ENCODE measurements around the gene CNTRL.

The CNTRL gene

DNA sequence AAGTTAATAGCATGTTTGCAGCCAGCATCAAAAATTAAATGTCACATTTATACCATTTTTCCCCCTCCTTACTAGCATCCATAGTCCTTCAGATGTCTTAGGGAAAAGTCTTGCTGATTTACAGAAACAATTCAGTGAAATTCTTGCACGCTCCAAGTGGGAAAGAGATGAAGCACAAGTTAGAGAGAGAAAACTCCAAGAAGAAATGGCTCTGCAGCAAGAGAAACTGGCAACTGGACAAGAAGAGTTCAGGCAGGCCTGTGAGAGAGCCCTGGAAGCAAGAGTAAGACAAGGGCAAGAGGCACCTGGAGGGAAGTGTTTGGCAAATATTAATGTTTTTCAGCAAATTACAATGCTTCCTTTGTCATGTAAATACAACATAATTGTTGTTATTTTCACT lies 66.6 kb downstream of the CNTRL start:
- H3K36me3 ChIP-seq (ENCODE audit: control insufficient read depth, insufficient read depth, low read length): peaks cover 9% of the 10 kb centered on the region
- no peak overlapping the region for H3K9ac ChIP-seq (ENCODE audit: low read length)
- H3K27me3 ChIP-seq (ENCODE audit: control insufficient read depth, insufficient read depth, low read length): no peaks in the 10 kb centered on the region
- no peaks in the 10 kb centered on the region for H3K4me1 ChIP-seq (ENCODE audit: control insufficient read depth, insufficient read depth, low read length)
- no peak overlapping the region for H3K4me3 ChIP-seq (ENCODE audit: low read length)
- no peaks in the 10 kb centered on the region for H3K9me3 ChIP-seq (ENCODE audit: control insufficient read depth, low read length)

DNA sequence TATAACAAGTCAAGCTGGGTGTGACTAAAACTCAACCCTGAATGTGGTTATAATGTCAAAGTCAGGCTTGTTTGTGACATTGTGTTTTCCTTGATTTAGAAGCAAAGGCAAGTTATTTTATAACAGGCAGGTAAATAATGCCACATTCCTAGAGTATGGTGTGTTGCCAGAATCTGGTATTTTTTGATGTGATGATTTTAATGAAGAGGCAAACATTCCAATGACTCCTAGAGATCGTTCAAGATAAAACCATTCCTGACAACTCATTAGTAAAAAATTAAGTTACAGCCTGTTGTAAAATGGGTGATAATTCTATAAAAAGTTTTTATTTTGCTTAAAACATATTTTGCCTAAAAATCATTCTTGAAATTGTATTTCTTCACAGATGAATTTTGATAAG lies 67.0 kb downstream of the CNTRL start:
- H3K36me3 ChIP-seq (ENCODE audit: control insufficient read depth, insufficient read depth, low read length): peaks cover 9% of the 10 kb centered on the region
- H3K4me1 ChIP-seq (ENCODE audit: control insufficient read depth, insufficient read depth, low read length): no peaks in the 10 kb centered on the region
- no peaks in the 10 kb centered on the region for H3K27me3 ChIP-seq (ENCODE audit: control insufficient read depth, insufficient read depth, low read length)

GRCh38 chr9:121143771-121144170 lies 69.0 kb downstream of the CNTRL start:
- Histone ChIP-seq H3K27me3 (ENCODE audit: control insufficient read depth, insufficient read depth, low read length) (no peaks in the 10 kb centered on the region), H3K36me3 (ENCODE audit: control insufficient read depth, insufficient read depth, low read length) (peaks cover 9% of the 10 kb centered on the region), H3K4me1 (ENCODE audit: control insufficient read depth, insufficient read depth, low read length) (no peaks in the 10 kb centered on the region), H3K9ac (ENCODE audit: low read length) (no peak overlapping the region), H3K9me3 (ENCODE audit: control insufficient read depth, low read length) (no peaks in the 10 kb centered on the region), H3K4me3 (ENCODE audit: low read length) (no peak overlapping the region)

More for the DNA sequence above, 67.0 kb downstream of the CNTRL start:
- H3K9me3 ChIP-seq (ENCODE audit: control insufficient read depth, low read length): no peaks in the 10 kb centered on the region
- H3K4me3 ChIP-seq (ENCODE audit: low read length): no peak overlapping the region
- no peak overlapping the region for H3K9ac ChIP-seq (ENCODE audit: low read length)

GRCh38 chr9:121144482-121144881 lies 69.7 kb downstream of the CNTRL start:
- Histone ChIP-seq H3K27me3 (ENCODE audit: control insufficient read depth, insufficient read depth, low read length) (no peaks in the 10 kb centered on the region), H3K4me1 (ENCODE audit: control insufficient read depth, insufficient read depth, low read length) (no peaks in the 10 kb centered on the region), H3K9ac (ENCODE audit: low read length) (no peak overlapping the region), H3K4me3 (ENCODE audit: low read length) (no peak overlapping the region), H3K36me3 (ENCODE audit: control insufficient read depth, insufficient read depth, low read length) (peaks cover 9% of the 10 kb centered on the region), H3K9me3 (ENCODE audit: control insufficient read depth, low read length) (no peaks in the 10 kb centered on the region)

DNA sequence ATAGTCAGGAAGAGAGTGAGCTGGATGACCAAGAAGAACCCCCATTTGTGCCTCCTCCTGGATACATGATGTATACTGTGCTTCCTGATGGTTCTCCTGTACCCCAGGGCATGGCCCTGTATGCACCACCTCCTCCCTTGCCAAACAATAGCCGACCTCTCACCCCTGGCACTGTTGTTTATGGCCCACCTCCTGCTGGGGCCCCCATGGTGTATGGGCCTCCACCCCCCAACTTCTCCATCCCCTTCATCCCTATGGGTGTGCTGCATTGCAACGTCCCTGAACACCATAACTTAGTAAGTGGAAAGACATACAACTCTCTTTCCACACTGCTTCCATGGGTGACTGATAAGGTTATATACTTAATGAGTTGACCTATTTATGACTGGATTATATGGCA lies 75.4 kb downstream of the CNTRL start:
- Histone ChIP-seq H3K36me3 (ENCODE audit: control insufficient read depth, insufficient read depth, low read length) (no peaks in the 10 kb centered on the region), H3K9ac (ENCODE audit: low read length) (no peak overlapping the region), H3K9me3 (ENCODE audit: control insufficient read depth, low read length) (no peaks in the 10 kb centered on the region), H3K27me3 (ENCODE audit: control insufficient read depth, insufficient read depth, low read length) (no peaks in the 10 kb centered on the region), H3K4me3 (ENCODE audit: low read length) (no peak overlapping the region), H3K4me1 (ENCODE audit: control insufficient read depth, insufficient read depth, low read length) (peaks cover 18% of the 10 kb centered on the region)

GRCh38 chr9:121153642-121154041 lies 78.9 kb downstream of the CNTRL start:
- H3K4me1 ChIP-seq (ENCODE audit: control insufficient read depth, insufficient read depth, low read length): peaks cover 23% of the 10 kb centered on the region
- H3K4me3 ChIP-seq (ENCODE audit: low read length): no peak overlapping the region
- no peaks in the 10 kb centered on the region for H3K27me3 ChIP-seq (ENCODE audit: control insufficient read depth, insufficient read depth, low read length)
- H3K9me3 ChIP-seq (ENCODE audit: control insufficient read depth, low read length): no peaks in the 10 kb centered on the region
- H3K36me3 ChIP-seq (ENCODE audit: control insufficient read depth, insufficient read depth, low read length): no peaks in the 10 kb centered on the region
- H3K9ac ChIP-seq (ENCODE audit: low read length): no peak overlapping the region

DNA sequence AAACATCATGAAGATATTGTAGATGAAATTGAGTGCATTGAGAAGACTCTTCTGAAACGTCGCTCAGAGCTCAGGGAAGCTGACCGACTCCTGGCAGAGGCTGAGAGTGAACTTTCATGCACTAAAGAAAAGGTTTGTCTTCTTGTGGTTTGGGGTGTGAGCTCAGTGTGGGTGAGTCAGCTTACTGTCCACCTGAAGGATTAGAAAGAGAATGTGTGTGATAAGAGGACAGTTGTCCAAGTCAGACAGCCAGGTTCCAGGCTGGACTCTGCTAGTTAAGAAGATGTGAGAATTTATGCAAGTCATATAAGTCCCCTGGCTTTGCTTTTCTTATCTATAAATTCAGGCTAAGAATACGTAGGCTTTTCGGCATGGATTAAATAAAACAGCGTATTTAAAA lies 80.0 kb downstream of the CNTRL start:
- no peaks in the 10 kb centered on the region for H3K27me3 ChIP-seq (ENCODE audit: control insufficient read depth, insufficient read depth, low read length)
- H3K9ac ChIP-seq (ENCODE audit: low read length): no peak overlapping the region
- H3K4me3 ChIP-seq (ENCODE audit: low read length): no peak overlapping the region
- peaks cover 23% of the 10 kb centered on the region for H3K4me1 ChIP-seq (ENCODE audit: control insufficient read depth, insufficient read depth, low read length)
- H3K36me3 ChIP-seq (ENCODE audit: control insufficient read depth, insufficient read depth, low read length): no peaks in the 10 kb centered on the region
- H3K9me3 ChIP-seq (ENCODE audit: control insufficient read depth, low read length): no peaks in the 10 kb centered on the region

- no peaks in the 10 kb centered on the region for H3K36me3 ChIP-seq (ENCODE audit: control insufficient read depth, insufficient read depth, low read length)
- peaks cover 14% of the 10 kb centered on the region for H3K4me1 ChIP-seq (ENCODE audit: control insufficient read depth, insufficient read depth, low read length)
- no peaks in the 10 kb centered on the region for H3K9me3 ChIP-seq (ENCODE audit: control insufficient read depth, low read length)
- no peak overlapping the region for H3K9ac ChIP-seq (ENCODE audit: low read length)
- no peak overlapping the region for H3K4me3 ChIP-seq (ENCODE audit: low read length)
- no peaks in the 10 kb centered on the region for H3K27me3 ChIP-seq (ENCODE audit: control insufficient read depth, insufficient read depth, low read length)
Measured at GRCh38 chr9:121156263-121156731, 81.5 kb downstream of the CNTRL start.

DNA sequence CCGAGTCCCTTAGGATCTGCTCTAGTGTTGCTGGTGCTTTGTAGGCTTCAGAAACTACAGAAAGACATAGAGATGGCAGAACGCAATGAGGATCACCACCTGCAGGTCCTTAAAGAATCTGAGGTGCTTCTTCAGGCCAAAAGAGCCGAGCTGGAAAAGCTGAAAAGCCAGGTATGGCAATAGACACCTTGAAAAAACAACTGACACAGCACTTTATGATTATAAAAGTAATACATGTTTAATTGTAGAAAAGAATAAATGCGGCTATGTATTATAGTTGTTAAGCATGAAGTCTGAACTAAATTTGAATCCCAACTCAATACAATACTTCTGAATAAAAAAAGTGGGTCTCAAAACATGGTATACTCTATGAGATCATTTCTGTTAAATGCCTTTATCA lies 83.2 kb downstream of the CNTRL start:
- Histone ChIP-seq H3K4me1 (ENCODE audit: control insufficient read depth, insufficient read depth, low read length) (peaks cover 14% of the 10 kb centered on the region), H3K9me3 (ENCODE audit: control insufficient read depth, low read length) (no peaks in the 10 kb centered on the region), H3K27me3 (ENCODE audit: control insufficient read depth, insufficient read depth, low read length) (no peaks in the 10 kb centered on the region), H3K4me3 (ENCODE audit: low read length) (no peak overlapping the region), H3K9ac (ENCODE audit: low read length) (no peak overlapping the region), H3K36me3 (ENCODE audit: control insufficient read depth, insufficient read depth, low read length) (no peaks in the 10 kb centered on the region)

- Histone ChIP-seq H3K36me3 (ENCODE audit: control insufficient read depth, insufficient read depth, low read length) (no peaks in the 10 kb centered on the region), H3K4me3 (ENCODE audit: low read length) (no peak overlapping the region), H3K4me1 (ENCODE audit: control insufficient read depth, insufficient read depth, low read length) (peaks cover 4% of the 10 kb centered on the region), H3K27me3 (ENCODE audit: control insufficient read depth, insufficient read depth, low read length) (no peaks in the 10 kb centered on the region), H3K9ac (ENCODE audit: low read length) (no peak overlapping the region), H3K9me3 (ENCODE audit: control insufficient read depth, low read length) (no peaks in the 10 kb centered on the region)
Measured at GRCh38 chr9:121160025-121160424, 85.3 kb downstream of the CNTRL start.

DNA sequence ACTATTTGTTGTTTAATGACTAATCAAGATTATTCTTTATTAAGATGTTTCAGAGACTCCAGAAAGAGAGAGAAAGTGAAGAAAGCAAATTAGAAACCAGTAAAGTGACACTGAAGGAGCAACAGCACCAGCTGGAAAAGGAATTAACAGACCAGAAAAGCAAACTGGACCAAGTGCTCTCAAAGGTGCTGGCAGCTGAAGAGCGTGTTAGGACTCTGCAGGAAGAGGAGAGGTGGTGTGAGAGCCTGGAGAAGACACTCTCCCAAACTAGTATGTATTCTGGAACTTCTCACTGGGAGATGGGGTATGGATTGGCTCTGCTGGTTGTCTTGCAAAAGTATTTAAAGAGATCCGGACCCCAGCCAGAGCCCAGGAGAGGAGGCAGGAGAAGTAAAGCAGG lies 93.3 kb downstream of the CNTRL start:
- no peaks in the 10 kb centered on the region for H3K9me3 ChIP-seq (ENCODE audit: control insufficient read depth, low read length)
- no peak overlapping the region for H3K9ac ChIP-seq (ENCODE audit: low read length)
- no peaks in the 10 kb centered on the region for H3K27me3 ChIP-seq (ENCODE audit: control insufficient read depth, insufficient read depth, low read length)
- peaks cover 5% of the 10 kb centered on the region for H3K36me3 ChIP-seq (ENCODE audit: control insufficient read depth, insufficient read depth, low read length)
- H3K4me1 ChIP-seq (ENCODE audit: control insufficient read depth, insufficient read depth, low read length): no peaks in the 10 kb centered on the region
- H3K4me3 ChIP-seq (ENCODE audit: low read length): no peak overlapping the region

DNA sequence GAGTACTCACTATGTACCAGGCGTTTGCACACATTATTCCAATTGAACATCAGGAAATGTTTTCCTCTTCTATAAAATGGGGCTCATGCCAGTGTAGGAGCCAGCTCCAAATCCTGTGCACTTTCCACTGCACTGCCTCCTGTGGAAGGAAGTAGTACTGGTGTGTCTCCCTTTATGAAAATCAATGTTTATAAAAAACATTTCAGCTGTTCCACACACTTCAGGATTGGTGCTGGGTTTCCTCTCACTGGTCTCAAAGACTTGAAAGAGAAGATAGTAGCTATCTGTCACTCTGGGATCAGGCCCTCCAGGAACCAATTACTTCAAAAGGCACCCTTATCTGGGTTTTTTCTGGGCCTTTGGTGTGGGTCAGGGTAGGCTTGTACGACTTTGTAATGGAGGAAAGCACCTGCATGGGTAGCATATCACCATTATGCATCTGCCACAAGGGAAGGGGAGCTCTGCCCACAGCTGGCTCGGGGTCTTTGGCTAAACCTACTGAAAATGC lies 94.4 kb downstream of the CNTRL start:
- H3K9ac ChIP-seq (ENCODE audit: low read length): no peak overlapping the region
- no peaks in the 10 kb centered on the region for H3K27me3 ChIP-seq (ENCODE audit: control insufficient read depth, insufficient read depth, low read length)
- H3K4me1 ChIP-seq (ENCODE audit: control insufficient read depth, insufficient read depth, low read length): no peaks in the 10 kb centered on the region
- peaks cover 5% of the 10 kb centered on the region for H3K36me3 ChIP-seq (ENCODE audit: control insufficient read depth, insufficient read depth, low read length)
- H3K4me3 ChIP-seq (ENCODE audit: low read length): no peak overlapping the region
- no peaks in the 10 kb centered on the region for H3K9me3 ChIP-seq (ENCODE audit: control insufficient read depth, low read length)

DNA sequence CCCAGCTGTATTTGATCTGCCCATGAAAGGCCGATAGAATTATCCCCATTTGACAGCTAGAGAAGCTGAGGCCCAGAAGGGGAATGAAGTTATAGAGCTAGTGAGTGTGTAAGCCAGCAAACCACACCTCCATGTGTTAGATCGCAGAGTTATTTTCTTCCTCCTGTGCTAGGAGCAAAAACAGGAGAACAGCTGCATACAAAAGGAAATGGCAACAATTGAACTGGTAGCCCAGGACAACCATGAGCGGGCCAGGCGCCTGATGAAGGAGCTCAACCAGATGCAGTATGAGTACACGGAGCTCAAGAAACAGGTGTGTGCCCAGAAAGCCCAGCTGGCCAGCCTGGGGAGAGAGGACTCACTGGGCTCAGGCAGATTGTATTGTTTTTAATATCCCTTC lies 96.5 kb downstream of the CNTRL start:
- peaks cover 5% of the 10 kb centered on the region for H3K36me3 ChIP-seq (ENCODE audit: control insufficient read depth, insufficient read depth, low read length)

More for the DNA sequence above, 96.5 kb downstream of the CNTRL start:
- Histone ChIP-seq H3K27me3 (ENCODE audit: control insufficient read depth, insufficient read depth, low read length) (no peaks in the 10 kb centered on the region), H3K4me3 (ENCODE audit: low read length) (no peak overlapping the region), H3K9ac (ENCODE audit: low read length) (no peak overlapping the region), H3K4me1 (ENCODE audit: control insufficient read depth, insufficient read depth, low read length) (no peaks in the 10 kb centered on the region), H3K9me3 (ENCODE audit: control insufficient read depth, low read length) (no peaks in the 10 kb centered on the region)

Measured in mucosa of stomach (tissue), 1 donor.